SKM-1 treated with dmso at 0.1 percent for 144 hours (cell line): ENCODE data around the gene CDK11B.
"Not testable (repeated sequence)": the region's sequence is repeated elsewhere in the genome, so short reads cannot be mapped to it uniquely, and the experiment has no call there.

Experiments used
- DNase-seq: peaks from one replicate; lab custom pipeline; 2025; ENCODE audit not compliant: unreplicated experiment; lab: John Stamatoyannopoulos, UW

The CDK11B gene

DNA sequence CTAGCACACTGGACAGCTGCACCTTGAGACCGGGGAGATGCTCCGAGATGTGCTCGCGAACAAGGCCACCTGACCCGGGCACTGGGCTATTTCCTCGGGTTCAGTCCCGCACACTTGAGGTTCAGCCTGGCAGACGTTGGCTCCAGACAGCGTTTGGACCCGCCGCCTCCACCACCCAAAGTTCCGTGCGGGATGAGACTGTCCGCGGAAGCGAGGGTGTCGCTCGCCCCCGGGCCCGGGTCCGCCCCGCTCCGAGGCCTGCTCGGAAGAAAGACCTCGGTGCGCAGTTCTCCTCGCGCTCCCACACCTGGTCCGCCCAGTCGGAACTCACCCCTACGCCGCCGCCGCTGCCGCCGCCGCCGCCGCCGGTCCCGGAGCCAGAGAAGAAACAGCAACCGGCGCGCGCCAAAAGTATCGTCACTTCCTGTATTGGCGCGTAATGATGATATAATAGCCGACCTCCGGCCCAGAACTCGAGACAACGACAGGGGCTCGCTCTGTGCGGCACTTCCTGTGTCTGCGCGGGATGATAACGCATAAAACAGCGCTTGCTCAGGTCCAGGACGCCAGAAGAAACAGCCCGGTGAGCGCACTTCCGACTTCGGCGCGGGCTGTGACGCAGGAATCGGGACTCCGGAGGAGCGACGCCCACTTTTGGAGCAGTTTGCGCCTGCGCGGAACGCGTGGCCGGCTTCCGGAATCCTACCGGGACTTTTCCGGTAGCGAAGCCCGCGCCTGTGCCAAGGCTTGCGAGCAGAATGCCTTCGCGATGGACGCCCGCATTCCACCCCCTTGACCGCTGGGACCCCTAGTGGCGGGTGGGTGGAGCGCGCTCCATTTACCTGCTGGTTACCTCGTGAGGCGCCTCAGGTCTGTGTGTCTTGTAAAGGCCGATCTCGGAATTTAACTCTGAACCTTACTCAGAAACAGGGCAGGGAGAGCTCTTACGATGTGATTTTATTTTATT lies at the start of gene CDK11B:
Gene CDK11B (minus strand): TSS at position 422 of the 967 bp plus-strand sequence. CDS start 1,519 bp downstream, outside the sequence.
- DNase-seq, result peak; percentile 92

DNA sequence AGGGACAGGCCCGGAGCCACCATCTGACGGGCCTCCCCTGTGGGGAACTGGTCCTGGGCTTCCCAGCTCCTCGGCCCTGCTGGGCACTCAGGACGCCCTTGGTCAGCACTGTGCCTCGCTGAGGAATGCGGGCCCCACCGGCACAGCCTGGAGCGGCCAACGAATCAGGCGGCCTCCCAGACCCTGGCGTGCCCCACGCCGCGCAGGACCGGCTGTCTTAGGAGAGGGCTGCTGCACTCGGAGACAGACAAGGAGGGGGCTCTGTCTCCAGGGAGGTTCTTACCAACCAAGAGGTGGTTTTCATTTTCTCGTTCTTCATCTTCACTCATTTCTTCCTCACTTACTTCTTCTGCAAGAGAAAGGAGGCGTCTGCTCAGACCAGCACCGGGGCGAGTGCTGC lies 49.1 kb upstream of the CDK11B start:
- DNase-seq, result not testable (repeated sequence)

DNA sequence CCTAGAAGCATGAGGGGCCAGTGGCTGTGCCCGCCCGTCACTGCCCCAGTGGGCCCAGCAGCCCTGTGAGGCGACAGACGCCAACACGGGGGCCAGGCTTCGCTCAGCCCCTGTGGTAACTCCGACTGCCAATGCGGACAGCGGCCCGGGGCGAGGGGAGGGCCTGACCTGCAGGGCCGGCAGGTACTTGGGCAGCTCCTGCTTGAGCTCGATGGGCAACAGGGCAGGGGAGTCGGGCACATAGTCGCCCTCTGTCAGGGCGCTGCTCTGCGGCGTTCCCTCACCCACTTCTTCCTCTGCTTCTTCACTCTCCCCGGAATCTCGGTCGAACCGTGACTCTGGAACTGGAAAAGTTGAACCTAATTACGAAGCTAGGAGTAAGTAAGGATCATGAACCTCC lies 48.4 kb upstream of the CDK11B start:
- DNase-seq, result not testable (repeated sequence)

DNA sequence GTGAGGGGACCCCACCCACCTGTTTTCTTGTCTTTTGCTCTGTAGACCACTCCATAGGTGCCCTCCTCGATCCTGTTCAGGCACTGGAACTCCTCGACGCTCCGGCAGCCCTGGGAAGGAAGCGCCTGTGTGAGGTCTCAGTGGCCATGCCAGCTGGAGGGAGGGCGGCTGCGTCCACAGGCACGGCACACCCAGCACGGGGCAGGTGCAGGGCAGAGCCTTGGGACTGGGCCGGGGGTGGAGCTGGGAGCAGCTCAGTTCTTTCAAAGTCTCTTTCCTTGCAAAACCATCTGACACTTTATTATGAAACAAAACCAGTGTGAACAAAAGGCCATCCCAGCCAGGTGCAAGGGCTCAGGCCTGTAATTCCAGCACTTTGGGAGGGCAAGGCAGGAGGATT lies 46.8 kb upstream of the CDK11B start:
- DNase-seq, result not testable (repeated sequence)

DNA sequence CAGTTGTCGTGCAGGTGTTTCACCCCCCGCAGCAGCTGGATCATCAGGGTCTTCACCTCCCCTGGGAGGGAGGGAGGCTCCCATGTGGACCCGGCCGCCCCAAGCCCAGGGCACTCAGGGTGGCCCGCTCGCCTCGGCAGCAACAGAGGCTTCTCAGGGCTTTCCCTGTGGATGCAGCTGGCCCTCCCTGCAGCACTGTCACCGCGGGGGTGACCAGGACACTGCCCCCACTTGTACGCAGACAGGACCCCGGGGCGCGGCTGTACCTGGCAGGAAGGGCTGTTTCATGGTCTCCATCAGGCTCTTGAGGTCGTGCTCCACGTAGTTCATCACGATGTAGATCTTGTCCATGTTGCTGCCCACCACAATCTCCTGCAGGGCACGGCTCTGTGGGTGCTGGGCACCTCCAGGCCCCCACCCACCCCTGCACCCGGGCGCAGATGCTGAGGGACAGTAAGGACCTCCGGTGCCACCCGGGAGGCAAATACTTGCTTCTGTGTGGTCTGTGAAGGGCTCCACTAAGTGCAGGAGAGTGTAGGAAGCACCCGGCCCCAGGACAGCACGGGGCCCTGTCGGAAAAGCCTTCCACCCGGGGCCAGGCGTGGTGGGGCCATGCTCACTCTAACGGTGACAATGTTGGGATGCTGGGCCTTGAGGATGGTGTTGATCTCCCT lies 45.6 kb upstream of the CDK11B start:
- not testable (repeated sequence) for DNase-seq

DNA sequence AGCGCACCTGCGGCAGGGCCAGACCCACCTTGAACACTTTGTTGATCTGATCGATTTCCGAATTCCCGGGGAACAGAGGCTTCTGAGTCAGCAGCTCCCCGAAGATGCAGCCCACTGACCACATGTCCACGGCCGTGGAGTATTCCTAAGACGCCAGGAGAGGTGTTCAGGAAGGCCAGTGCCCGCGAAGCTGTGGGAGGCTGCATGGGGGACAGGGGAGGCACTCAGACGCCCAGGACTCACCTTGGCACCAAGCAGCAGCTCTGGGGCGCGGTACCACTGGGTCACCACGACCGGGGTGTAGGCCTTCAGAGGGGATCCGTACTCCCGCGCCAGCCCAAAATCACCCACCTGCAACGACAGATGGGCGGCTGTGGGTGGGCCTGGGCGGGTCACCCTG lies 45.0 kb upstream of the CDK11B start:
- DNase-seq, result no peak

DNA sequence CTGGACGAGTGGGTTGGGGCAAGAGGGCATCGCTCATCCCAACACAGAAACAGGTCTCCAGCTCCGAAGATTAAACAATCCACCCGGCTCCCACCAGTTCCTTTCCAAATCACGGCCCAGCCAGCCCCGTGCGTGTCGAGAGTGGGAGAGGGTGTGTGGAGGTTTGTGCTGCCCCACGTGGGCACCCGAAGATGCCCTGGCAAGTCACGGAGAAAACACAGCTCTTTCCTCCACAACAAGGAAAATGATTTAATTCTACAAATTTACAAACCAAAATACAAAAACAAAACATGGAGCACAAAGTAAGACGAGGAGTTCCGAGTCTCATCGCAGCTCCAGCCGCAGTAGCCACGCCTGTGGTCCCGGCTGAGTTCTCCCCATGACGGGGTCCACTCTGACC lies 43.7 kb upstream of the CDK11B start:
- not testable (repeated sequence) for DNase-seq

DNA sequence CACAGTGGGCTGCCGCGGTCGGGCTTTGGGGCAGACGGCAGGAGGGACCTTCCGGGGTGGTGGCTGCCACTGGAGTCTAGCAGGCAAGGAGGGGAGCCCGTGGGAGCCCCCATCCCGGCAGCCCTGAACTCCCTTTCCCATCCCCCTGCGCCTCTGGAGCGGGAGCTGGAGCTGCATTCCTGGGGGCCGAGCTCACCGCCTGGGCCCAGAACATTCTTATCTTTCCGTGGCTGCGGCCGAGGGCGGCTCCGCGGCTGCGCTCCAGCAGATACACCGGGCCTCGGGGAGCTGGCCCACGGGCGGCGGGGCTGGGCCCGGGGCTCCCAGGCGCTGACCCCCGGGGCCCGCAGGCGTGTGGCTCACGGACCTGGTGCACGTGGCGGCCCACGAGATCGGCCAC lies 41.8 kb upstream of the CDK11B start:
- DNase-seq, result not testable (repeated sequence)

DNA sequence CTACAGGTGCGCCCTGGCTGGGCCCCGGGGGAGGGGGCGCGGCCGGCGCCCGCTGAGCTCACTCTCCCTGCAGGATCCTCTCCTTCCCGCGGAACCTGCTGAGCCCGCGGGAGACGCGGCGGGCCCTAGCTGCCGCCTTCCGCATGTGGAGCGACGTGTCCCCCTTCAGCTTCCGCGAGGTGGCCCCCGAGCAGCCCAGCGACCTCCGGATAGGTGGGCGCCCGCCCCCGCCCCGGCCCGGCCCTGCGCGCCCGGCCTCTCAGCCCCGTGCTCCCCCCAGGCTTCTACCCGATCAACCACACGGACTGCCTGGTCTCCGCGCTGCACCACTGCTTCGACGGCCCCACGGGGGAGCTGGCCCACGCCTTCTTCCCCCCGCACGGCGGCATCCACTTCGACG lies 41.3 kb upstream of the CDK11B start:
- not testable (repeated sequence) for DNase-seq

DNA sequence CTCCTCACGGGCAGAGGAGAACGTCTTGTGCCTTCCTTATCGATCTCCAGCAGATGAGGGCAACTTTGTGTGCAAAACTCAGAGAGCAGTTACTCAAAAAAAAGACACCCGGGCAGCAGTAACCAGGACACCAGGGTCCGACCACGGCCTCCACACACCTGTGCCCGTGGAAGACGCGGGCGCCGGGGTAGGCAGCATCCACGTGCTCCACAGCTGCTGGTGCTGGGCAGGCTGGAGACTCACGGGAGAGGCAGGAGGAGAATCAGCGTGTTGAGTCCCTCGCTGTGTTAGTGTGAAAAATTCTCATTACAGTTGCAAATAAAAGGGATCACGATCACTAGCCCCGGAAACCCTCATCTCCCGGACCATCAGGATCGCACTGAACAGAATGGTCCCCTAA lies 40.3 kb upstream of the CDK11B start:
- DNase-seq, result not testable (repeated sequence)

DNA sequence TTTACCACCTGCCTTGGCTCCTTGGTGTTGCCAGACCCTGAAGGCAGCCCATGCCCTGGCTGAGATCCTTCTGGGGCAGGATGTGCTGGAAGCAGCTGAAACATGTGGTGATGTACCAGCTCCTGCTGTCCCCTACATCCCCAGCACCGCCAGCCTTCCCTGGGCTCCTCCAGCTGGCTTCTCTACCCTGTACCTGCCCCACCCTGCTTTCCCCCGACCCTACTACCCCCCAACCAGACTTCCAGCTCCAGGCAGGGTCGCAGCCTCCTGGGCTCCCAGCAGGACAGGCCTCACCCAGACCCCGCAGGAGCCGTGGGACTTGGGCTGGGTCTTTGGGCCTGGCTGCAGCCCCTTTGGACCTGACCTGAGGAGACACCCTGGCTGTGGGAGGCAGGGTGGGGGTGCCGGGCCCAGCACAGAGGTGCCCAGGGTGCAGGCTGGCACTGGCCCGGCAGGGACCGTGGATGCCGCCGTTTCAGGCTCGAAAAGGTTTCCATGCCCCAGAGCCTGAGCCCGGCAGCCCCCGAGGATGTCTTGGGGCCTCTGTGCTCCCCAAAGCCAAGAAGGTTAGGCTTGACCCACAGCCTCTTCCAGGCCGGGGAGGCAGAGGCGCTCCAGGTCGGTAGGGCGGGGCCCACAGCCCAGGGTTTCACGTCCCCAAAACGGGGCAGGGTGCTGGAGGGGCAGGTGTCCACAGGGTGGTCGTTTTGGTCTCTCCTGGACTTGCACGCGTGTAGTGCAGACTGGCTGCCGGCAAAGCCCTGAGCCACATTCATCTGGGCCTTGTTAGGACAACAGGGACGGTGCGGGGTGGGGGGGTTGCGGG lies 38.8 kb upstream of the CDK11B start:
- not testable (repeated sequence) for DNase-seq

DNA sequence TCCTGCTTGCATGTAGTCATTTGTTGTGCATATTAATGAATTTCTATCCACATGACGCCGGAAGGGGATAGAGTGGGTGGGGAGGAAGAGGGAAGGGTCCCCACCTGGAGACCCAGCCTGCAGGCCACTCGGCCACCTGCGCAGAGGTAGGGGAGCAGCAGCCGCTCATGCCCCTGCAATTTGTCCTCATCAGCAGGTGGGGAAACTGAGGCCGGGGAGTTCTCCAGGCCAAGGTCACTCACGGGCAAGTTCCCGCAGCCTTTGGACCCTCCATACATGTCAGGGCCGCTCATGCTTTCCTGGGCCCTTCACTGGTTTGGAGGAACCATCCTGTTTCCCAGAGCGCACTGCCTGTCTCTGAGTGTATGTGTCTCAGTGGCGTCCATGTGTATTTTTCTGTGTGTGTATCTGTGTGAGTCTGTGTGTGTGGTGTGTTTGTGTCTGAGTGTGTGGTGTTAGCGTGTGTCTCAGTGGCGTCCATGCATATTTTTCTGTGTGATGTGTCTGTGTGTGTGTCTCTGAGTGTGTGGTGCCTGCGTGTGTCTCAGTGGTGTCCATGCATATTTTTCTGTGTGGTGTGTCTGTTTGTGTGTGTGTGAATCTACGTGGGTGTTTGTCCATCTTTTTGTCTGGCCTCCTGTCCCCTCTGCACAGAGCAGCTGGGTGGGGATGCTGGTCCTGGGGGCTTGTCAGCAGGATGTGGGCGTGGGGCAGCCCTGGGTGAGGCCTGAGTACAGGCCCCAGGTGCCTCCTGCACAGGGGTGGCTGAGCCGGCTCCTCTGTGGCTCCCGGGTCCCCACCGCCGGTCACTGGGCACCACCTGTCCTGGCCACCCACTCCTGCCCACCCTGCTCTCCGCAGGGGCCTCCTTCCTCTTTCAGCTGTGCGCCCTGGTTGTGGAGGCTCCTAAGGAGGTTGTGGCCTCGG lies 37.9 kb upstream of the CDK11B start:
- not testable (repeated sequence) for DNase-seq

DNA sequence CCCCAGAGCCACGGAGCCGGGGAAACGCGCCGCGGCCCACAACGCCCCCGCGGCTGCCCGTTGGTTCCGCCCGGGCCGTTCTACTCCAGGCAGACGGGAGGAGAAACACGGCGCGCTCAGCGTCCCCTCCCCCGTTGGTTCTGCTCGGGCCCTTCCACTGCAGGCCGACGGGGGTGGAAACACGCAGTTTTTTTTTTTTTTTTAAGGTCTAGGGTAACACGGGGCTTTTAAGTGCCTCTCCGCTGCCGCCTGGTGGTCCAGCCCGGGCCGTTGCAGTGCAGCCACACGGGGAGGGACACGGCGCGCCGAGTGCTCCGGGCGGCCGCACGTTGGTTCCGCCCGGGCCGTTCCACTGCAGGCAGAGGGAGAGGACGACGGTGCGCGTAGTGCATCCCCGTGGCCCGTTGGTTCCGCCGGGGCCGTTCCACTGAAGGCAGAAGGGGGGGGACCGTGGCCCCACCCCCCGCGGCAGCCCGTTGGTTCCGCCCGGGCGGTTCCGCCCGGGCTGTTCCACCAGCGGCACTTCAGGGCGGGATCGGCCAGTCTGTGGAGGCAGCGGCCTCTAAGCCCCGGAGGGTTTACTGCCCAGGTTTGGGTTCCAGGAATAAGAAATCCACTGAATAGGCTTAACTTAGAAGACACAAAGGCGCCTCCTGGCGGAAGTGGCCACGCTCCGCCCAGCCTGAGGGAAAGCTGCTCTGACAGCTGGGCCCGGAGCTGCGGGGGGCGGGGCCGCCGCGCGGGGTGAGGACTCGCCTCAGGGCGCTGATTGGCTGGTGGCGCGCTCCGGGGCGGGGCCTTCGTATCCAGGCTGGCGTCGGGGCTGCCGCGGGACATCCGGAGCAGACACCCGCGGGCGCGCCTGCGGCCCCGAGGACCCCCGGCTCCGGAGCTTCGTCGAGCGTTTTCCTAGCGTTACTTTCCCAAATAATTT lies 34.2 kb upstream of the CDK11B start, which contains the start of gene SLC35E2B:
Gene SLC35E2B (minus strand): TSS at position 82 of the 934 bp plus-strand sequence. CDS start 16,096 bp downstream, outside the sequence.
- peak; percentile 73 for DNase-seq

DNA sequence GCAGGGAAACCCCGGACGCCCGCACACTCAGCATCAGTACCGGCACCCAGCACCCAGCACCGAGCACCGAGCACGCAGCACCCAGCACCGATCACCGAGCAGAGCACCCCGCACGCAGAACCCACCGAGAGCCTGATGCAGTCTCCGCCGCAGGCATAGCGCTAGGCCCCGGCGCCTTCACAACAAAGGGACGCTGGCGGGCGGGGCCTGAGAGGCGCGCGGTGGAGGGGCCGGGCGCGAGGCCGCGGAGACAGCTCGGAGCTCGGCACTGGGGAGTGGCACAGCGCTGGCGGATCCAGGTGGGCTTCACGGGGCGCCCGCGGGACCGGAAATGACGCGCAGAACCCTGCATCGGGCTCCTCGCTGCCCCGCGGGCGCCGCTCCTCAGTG lies 33.5 kb upstream of the CDK11B start:
- DNase-seq, result peak; percentile 32

DNA sequence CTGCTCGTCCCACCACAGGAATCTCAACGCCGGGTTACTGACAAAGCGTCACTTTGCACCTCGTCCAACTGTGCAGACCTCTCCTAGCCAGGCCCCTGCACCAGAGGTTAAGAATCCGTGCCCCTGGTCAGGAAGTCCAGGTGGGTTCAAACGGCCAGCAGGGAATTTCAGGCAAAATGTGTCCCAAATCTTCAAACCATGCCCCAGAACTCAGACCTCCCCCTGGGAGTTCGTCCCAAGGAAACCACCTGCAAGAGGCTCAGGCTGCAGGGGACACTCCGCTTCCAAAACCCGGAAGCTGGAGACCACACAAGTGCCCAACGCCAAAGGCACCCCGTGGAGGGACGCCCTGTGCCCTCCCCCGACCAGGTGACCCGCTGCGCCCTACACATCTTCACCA lies 32.6 kb upstream of the CDK11B start:
- not testable (repeated sequence) for DNase-seq

DNA sequence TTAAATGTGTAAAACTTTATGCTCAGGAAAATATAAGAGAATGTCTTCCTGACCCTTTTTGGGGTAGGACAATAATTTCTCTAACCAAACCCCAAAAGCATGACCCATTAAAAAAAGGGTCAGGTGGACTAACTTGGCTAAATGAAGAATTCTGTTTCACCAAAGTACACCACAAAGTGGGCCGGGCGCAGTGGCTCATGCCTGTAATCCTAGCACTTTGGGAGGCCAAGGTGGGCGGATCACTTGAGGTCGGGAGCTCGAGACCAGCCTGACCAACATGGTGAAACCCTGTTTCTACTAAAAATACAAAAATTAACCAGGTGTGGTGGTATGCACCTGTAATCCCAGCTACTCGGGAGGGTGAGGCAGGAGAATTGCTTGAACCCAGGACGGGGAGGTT lies 30.7 kb upstream of the CDK11B start:
- DNase-seq, result not testable (repeated sequence)

DNA sequence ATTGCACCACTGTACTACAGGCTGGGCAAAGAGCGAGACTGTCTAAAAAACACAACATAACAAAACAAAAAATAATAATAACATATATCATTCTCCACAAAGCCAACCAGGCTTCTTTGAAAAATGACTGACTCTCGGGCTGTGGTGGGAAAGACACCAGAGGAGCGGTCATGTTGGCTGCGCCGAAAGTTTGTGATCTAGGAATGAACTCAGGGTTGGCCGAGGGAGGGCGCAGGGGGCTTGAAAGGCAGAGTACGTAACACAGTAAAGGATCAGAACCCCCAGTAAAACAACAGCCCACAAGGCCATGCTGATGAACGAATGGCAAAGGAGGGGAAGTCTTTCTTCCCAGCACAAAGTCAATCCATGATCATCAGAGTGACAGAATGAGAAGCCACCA lies 29.0 kb upstream of the CDK11B start:
- DNase-seq, result no peak

DNA sequence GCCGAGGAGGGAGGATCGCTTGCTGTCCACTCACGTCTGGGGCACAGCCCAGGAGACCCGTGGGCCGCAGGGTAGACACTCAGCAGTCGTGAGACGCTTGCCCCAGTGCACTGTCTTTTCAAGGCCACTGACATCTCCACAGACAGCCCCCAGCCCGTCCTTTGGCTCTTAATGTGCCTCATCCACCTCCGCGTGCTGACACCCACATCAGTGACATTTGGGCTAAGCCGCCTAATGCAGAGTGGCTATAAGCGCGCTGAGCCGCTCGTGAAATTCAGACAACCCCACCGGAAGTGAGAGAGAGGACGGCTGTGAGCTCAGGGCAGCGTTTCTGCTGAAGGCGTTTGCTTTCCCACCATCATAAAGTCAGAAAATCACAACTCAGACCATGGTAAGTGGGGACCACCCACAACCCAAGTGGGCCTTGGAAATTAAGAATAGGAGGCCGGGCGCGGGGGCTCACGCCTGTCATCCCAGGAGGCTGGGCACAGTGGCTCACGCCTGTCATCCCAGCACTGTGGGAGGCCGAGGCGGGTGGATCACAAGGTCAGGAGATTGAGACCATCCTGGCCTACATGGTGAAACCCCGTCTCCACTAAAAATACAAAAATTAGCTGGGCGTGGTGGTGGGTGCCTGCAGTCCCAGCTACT lies 25.4 kb upstream of the CDK11B start:
- no peak for DNase-seq
